WTC11 (cell line): ENCODE measurements around the gene CNN2. TPM values are rescaled to one million over a fixed set of nuclear protein-coding genes. Genes with fewer than 3 reads are reported as not detected.
A peak's percentile ranks its signal among the peaks of the same experiment; 100 is the strongest.

Experiments used
- ATAC-seq: fragments of 200-7000 bp; cut with Tn5 transposase; 2 replicates; pipeline ENCODE4 v1.10.0; 2021; ENCODE audit warnings: mild to moderate bottlenecking, moderate library complexity
- CTCF ChIA-PET: fragments of 300-600 bp; sonication (Branson Sonifier 250); formaldehyde crosslinking; loops from one replicate; lab custom pipeline; 2021; ENCODE audit warnings: antibody characterized with exemption; lab: Charles Lee
- POLR2A ChIA-PET: fragments of 350-600 bp; sonication (Branson Sonifier 250); formaldehyde crosslinking; loops from one replicate; lab custom pipeline; 2021; ENCODE audit warnings: antibody characterized with exemption; lab: Charles Lee
- DNase-seq: peaks from one replicate; pipeline ENCODE4 v3.0.0; 2021; ENCODE audit warnings: low spot score
- H3K27ac Mint-ChIP-seq: 2 replicates; pipeline ENCODE4 v1.8.0; 2021; ENCODE audit warnings: mixed read lengths
- H3K27me3 Mint-ChIP-seq: 2 replicates; pipeline ENCODE4 v1.8.0; 2021; ENCODE audit warnings: low read depth, mild to moderate bottlenecking, moderate library complexity, mixed read lengths
- H3K36me3 Mint-ChIP-seq: 2 replicates; pipeline ENCODE4 v1.8.0; 2021; ENCODE audit warnings: mixed read lengths
- H3K4me1 Mint-ChIP-seq: 2 replicates; pipeline ENCODE4 v1.8.0; 2022; ENCODE audit warnings: mixed read lengths
- H3K4me3 Mint-ChIP-seq: 2 replicates; pipeline ENCODE4 v1.8.0; 2021; ENCODE audit warnings: mild to moderate bottlenecking, moderate library complexity, mixed read lengths
- H3K9me3 Mint-ChIP-seq: 2 replicates; pipeline ENCODE4 v1.8.0; 2021; ENCODE audit warnings: mixed read lengths
- ARID4B ChIP-seq: sonication (generic); formaldehyde crosslinking; IDR thresholded peaks from 2 replicates; pipeline ENCODE4 v1.8.0; 2023; ENCODE audit warnings: missing genetic modification reagents, mild to moderate bottlenecking, borderline replicate concordance
- CTCF ChIP-seq: fragments of 200-600 bp; IDR thresholded peaks from 2 replicates; pipeline ENCODE4 v1.8.0; 2022; ENCODE audit warnings: antibody characterized with exemption
- ETV6 ChIP-seq: sonication (generic); formaldehyde crosslinking; IDR thresholded peaks from 2 replicates; pipeline ENCODE4 v1.8.1; 2022; ENCODE audit warnings: mild to moderate bottlenecking, missing genetic modification reagents
- MYBL2 ChIP-seq: sonication (generic); formaldehyde crosslinking; IDR thresholded peaks from 2 replicates; pipeline ENCODE4 v1.8.1; 2023; ENCODE audit warnings: mild to moderate bottlenecking, moderate library complexity, missing genetic modification reagents
- NFYB ChIP-seq: sonication (generic); formaldehyde crosslinking; conservative IDR thresholded peaks from 2 replicates; pipeline ENCODE4 v1.8.0; 2022; ENCODE audit warnings: low read depth, missing genetic modification reagents
- RORB ChIP-seq: fragments of 250-450 bp; sonication (Bioruptor Pico); IDR thresholded peaks from 2 replicates; pipeline ENCODE4 v1.9.0; 2021; ENCODE audit warnings: mild to moderate bottlenecking
- USF2 ChIP-seq: sonication (generic); formaldehyde crosslinking; IDR thresholded peaks from 2 replicates; pipeline ENCODE4 v1.8.1; 2023; ENCODE audit warnings: mild to moderate bottlenecking, missing genetic modification reagents, moderate library complexity
- ZNF138 ChIP-seq: sonication (generic); formaldehyde crosslinking; conservative IDR thresholded peaks from 2 replicates; pipeline ENCODE4 v1.8.1; 2022; ENCODE audit warnings: mild to moderate bottlenecking, moderate library complexity, missing genetic modification reagents
- ZNF232 ChIP-seq: sonication (generic); formaldehyde crosslinking; IDR thresholded peaks from 2 replicates; pipeline ENCODE4 v1.8.0; 2022; ENCODE audit warnings: mild to moderate bottlenecking, missing genetic modification reagents
- ZNF281 ChIP-seq: sonication (generic); formaldehyde crosslinking; IDR thresholded peaks from 2 replicates; pipeline ENCODE4 v1.8.0; 2023; ENCODE audit warnings: mild to moderate bottlenecking, missing genetic modification reagents
- ZNF317 ChIP-seq: sonication (generic); formaldehyde crosslinking; IDR thresholded peaks from 2 replicates; pipeline ENCODE4 v1.8.1; 2023; ENCODE audit warnings: low read depth, mild to moderate bottlenecking, moderate library complexity, missing genetic modification reagents, borderline replicate concordance
- ZNF416 ChIP-seq: fragments of 250-450 bp; sonication (Bioruptor Pico); IDR thresholded peaks from 2 replicates; pipeline ENCODE4 v1.9.0; 2021; ENCODE audit warnings: mild to moderate bottlenecking, inconsistent platforms
- total RNA-seq: library from RNA; stranded (reverse); gene quantifications from 3 replicates; pipeline ENCODE4 v1.2.3, GENCODE V29; 2021
- TF ChIP-seq, protein P1 (sequence below): sonication (generic); formaldehyde crosslinking; conservative IDR thresholded peaks from 2 replicates; pipeline ENCODE4 v1.8.1; 2023; ENCODE audit warnings: mild to moderate bottlenecking, low read depth, missing genetic modification reagents, moderate library complexity
- TF ChIP-seq, protein P2 (sequence below): sonication (generic); formaldehyde crosslinking; IDR thresholded peaks from 2 replicates; pipeline ENCODE4 v1.8.0; 2022; ENCODE audit warnings: mild to moderate bottlenecking, missing genetic modification reagents

Gene CNN2
- total RNA-seq, 1 experiment from 2014 or later: 390 TPM

GRCh38 chr19:992670-993055 lies 33.7 kb upstream of the CNN2 start (continued):
- TF ChIP-seq ARID4B (CRISPR knock-in tag) (no peak), ZNF281 (CRISPR knock-in tag) (no peak), ETV6 (CRISPR knock-in tag) (no peak), MYBL2 (CRISPR knock-in tag) (no peak), CTCF (no peak), ZNF416 (CRISPR knock-in tag) (no peak), ZNF232 (CRISPR knock-in tag) (no peak), RORB (CRISPR knock-in tag) (no peak)

DNA sequence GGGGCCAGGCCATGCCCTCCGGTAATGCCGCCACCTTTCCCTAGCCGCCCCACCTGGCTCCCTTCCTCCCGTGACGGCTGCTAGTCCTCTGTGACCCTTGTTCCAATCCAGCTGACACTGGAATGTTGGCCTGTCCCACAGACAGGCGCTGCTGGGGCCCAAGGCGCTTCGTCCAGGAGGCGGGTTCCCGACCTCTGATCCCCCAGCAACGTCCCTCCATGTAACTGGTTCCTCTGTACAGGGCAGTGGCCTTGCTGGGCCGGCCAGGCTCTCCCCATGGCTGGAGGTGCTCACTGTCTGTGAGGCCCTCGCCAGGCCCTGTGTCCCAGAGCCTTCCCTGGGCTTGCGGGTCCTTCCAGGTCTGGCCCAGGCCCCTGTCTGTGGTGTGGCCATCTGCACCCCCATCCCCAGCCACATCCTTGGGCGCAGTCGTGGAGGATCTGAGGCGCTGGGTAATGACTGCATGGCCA lies 33.0 kb upstream of the CNN2 start:
- no peaks in the 10 kb centered on the region for H3K9me3 Mint-ChIP-seq
- H3K4me3 Mint-ChIP-seq: no peak overlapping the region
- TF ChIP-seq RORB (CRISPR knock-in tag) (no peak), ZNF138 (CRISPR knock-in tag) (no peak), ZNF317 (CRISPR knock-in tag) (no peak)
- H3K36me3 Mint-ChIP-seq: peaks cover 8% of the 10 kb centered on the region
- peak; percentile 16 for DNase-seq
- ChIA-PET CTCF (interaction anchor here (4.0 kb wide), 1 partner anchor 9 kb away, joined by 20 read pairs; the partner anchor contains the start of gene WDR18), POLR2A (no interaction called here)
- H3K27ac Mint-ChIP-seq: no peak overlapping the region
- peaks cover 5% of the 10 kb centered on the region; the same call in 1 of the 2 replicates for H3K4me1 Mint-ChIP-seq
- no peak for ATAC-seq
- peaks cover 19% of the 10 kb centered on the region for H3K27me3 Mint-ChIP-seq

GRCh38 chr19:993831-994393 lies 32.5 kb upstream of the CNN2 start:
- Mint-ChIP-seq H3K9me3 (no peaks in the 10 kb centered on the region), H3K27me3 (peaks cover 24% of the 10 kb centered on the region), H3K4me3 (no peak overlapping the region), H3K4me1 (peaks cover 5% of the 10 kb centered on the region; the same call in 1 of the 2 replicates), H3K27ac (peak overlapping the region; percentile 63; the same call in 1 of the 2 replicates), H3K36me3 (peaks cover 8% of the 10 kb centered on the region)
- ChIA-PET POLR2A (no interaction called here), CTCF (interaction anchor here (1.8 to 4.0 kb wide), 2 partner anchors 9 to 10 kb away, joined by 4 to 20 read pairs; partner anchors contain the start of gene WDR18)
- peak; percentile 6; the same call in 1 of the 2 replicates for ATAC-seq
- peak; percentile 63 for DNase-seq
- TF ChIP-seq NFYB (CRISPR knock-in tag): no peak
- no peak for TF ChIP-seq MYBL2 (CRISPR knock-in tag)
- TF ChIP-seq, protein P1, sequence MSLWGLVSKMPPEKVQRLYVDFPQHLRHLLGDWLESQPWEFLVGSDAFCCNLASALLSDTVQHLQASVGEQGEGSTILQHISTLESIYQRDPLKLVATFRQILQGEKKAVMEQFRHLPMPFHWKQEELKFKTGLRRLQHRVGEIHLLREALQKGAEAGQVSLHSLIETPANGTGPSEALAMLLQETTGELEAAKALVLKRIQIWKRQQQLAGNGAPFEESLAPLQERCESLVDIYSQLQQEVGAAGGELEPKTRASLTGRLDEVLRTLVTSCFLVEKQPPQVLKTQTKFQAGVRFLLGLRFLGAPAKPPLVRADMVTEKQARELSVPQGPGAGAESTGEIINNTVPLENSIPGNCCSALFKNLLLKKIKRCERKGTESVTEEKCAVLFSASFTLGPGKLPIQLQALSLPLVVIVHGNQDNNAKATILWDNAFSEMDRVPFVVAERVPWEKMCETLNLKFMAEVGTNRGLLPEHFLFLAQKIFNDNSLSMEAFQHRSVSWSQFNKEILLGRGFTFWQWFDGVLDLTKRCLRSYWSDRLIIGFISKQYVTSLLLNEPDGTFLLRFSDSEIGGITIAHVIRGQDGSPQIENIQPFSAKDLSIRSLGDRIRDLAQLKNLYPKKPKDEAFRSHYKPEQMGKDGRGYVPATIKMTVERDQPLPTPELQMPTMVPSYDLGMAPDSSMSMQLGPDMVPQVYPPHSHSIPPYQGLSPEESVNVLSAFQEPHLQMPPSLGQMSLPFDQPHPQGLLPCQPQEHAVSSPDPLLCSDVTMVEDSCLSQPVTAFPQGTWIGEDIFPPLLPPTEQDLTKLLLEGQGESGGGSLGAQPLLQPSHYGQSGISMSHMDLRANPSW (CRISPR knock-in tag): no peak
- no peak for TF ChIP-seq CTCF
- TF ChIP-seq USF2 (CRISPR knock-in tag): no peak
- TF ChIP-seq, protein P2, sequence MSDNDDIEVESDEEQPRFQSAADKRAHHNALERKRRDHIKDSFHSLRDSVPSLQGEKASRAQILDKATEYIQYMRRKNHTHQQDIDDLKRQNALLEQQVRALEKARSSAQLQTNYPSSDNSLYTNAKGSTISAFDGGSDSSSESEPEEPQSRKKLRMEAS (CRISPR knock-in tag): no peak
